Activated gamma-delta T cell treated with anti-CD3 and anti-CD28 coated beads, Interleukin-2, amount 50 U/mL, for 16 hours (primary cell): ENCODE data around the gene ATG4D.

Experiments
- DNase-seq: peaks from one replicate; pipeline ENCODE4 v3.0.0-alpha.2; 2020; ENCODE audit warnings: low read depth

ATG4D gene

GRCh38 chr19:10580979-10581631 lies 37.4 kb downstream of the ATG4D start:
- peak; percentile 86 for DNase-seq

- no peak for DNase-seq
These were observed 38.4 kb downstream of the ATG4D start for GRCh38 chr19:10582091-10582490.

GRCh38 chr19:10583036-10583776 lies 39.5 kb downstream of the ATG4D start:
- DNase-seq, result no peak

- DNase-seq, result no peak
These were observed 42.7 kb downstream of the ATG4D start for GRCh38 chr19:10586396-10586795.

- no peak for DNase-seq
These were observed 43.5 kb downstream of the ATG4D start, which contains the start of gene AP1M2 for GRCh38 chr19:10587022-10587838. Gene AP1M2 (minus strand): TSS chr19:10587312. CDS start chr19:10587231, 81 bp downstream.

GRCh38 chr19:10587839-10588150 lies 44.1 kb downstream of the ATG4D start:
- DNase-seq, result no peak

GRCh38 chr19:10593148-10593547 lies 49.4 kb downstream of the ATG4D start:
- DNase-seq, result no peak

- DNase-seq, result no peak
These were observed 50.3 kb downstream of the ATG4D start for GRCh38 chr19:10593820-10594637.

GRCh38 chr19:10600149-10600548 lies 56.4 kb downstream of the ATG4D start:
- no peak for DNase-seq

- no peak for DNase-seq
These were observed 58.3 kb downstream of the ATG4D start for GRCh38 chr19:10601999-10602329.

GRCh38 chr19:10602330-10603083 lies 58.8 kb downstream of the ATG4D start:
- DNase-seq, result peak; percentile 82
